GM19193 (cell line): ENCODE measurements around the gene RAD21L1.

Experiments used
- POLR2A ChIP-seq: IDR thresholded peaks from 4 replicates; pipeline ENCODE4 v1.6.1; 2011; ENCODE audit not compliant: insufficient read depth, insufficient read length; ENCODE audit errors: extremely low read depth

The RAD21L1 gene

GRCh38 chr20:1225783-1226654 lies at the start of gene RAD21L1:
TSS of gene RAD21L1 (plus strand) at chr20:1226044. CDS start at chr20:1228454, 2,410 bp downstream.
- TF ChIP-seq POLR2A: no peak

- TF ChIP-seq POLR2A: no peak
Observed at GRCh38 chr20:1177680-1178079, 48.2 kb upstream of the RAD21L1 start.

- no peak for TF ChIP-seq POLR2A
Observed at GRCh38 chr20:1178103-1178502, 47.7 kb upstream of the RAD21L1 start.

- no peak for TF ChIP-seq POLR2A
Observed at GRCh38 chr20:1178623-1179022, 47.2 kb upstream of the RAD21L1 start.

- no peak for TF ChIP-seq POLR2A
Observed at GRCh38 chr20:1180949-1181348, 44.9 kb upstream of the RAD21L1 start.

GRCh38 chr20:1182106-1182505 lies 43.7 kb upstream of the RAD21L1 start:
- TF ChIP-seq POLR2A: no peak

GRCh38 chr20:1183153-1183552 lies 42.7 kb upstream of the RAD21L1 start:
- no peak for TF ChIP-seq POLR2A

GRCh38 chr20:1184260-1184637 lies 41.6 kb upstream of the RAD21L1 start:
- no peak for TF ChIP-seq POLR2A

- TF ChIP-seq POLR2A: no peak
Observed at GRCh38 chr20:1184638-1185315, 41.1 kb upstream of the RAD21L1 start, which contains the start of gene TMEM74B. TSS of gene TMEM74B (minus strand) at chr20:1184981. CDS start at chr20:1183801, 1,180 bp downstream.

GRCh38 chr20:1185316-1185741 lies 40.5 kb upstream of the RAD21L1 start:
- TF ChIP-seq POLR2A: no peak

- TF ChIP-seq POLR2A: no peak
Observed at GRCh38 chr20:1185790-1186334, 40.0 kb upstream of the RAD21L1 start.

GRCh38 chr20:1186367-1186991 lies 39.4 kb upstream of the RAD21L1 start:
- no peak for TF ChIP-seq POLR2A

GRCh38 chr20:1187605-1188171 lies 38.2 kb upstream of the RAD21L1 start:
- no peak for TF ChIP-seq POLR2A

- TF ChIP-seq POLR2A: no peak
Observed at GRCh38 chr20:1188347-1188746, 37.5 kb upstream of the RAD21L1 start.

GRCh38 chr20:1189827-1190226 lies 36.0 kb upstream of the RAD21L1 start:
- no peak for TF ChIP-seq POLR2A
